ENCODE results near the gene ATXN2. TPM values are rescaled to one million over a fixed set of nuclear protein-coding genes. Genes with fewer than 3 reads are reported as not detected.

Gene ATXN2
- total RNA-seq, 1 donor from 2014 or later, result 69.4 TPM

GRCh38 chr12:111428728-111429175 is 170.4 kb downstream of the ATXN2 start:
- Mint-ChIP-seq H3K4me3 (ENCODE audit: unreplicated experiment) (no peak overlapping the region), H3K9me3 (ENCODE audit: unreplicated experiment) (no peaks in the 10 kb centered on the region), H3K36me3 (ENCODE audit: low read depth, unreplicated experiment) (peaks cover 20% of the 10 kb centered on the region), H3K27ac (ENCODE audit: unreplicated experiment) (peak overlapping the region; percentile 93), H3K4me1 (ENCODE audit: unreplicated experiment) (peaks cover 68% of the 10 kb centered on the region), H3K27me3 (ENCODE audit: unreplicated experiment) (peaks cover 6% of the 10 kb centered on the region)
- peak; percentile 55 for DNase-seq (ENCODE audit: low spot score)
- TF ChIP-seq CTCF (IDR thresholded peaks at IDR 0.05; ENCODE audit: unreplicated experiment), result no peak

- Mint-ChIP-seq H3K36me3 (ENCODE audit: low read depth, unreplicated experiment) (peaks cover 20% of the 10 kb centered on the region), H3K27me3 (ENCODE audit: unreplicated experiment) (peaks cover 6% of the 10 kb centered on the region), H3K4me1 (ENCODE audit: unreplicated experiment) (peaks cover 68% of the 10 kb centered on the region), H3K9me3 (ENCODE audit: unreplicated experiment) (no peaks in the 10 kb centered on the region), H3K4me3 (ENCODE audit: unreplicated experiment) (no peak overlapping the region), H3K27ac (ENCODE audit: unreplicated experiment) (peak overlapping the region; percentile 93)
- no peak for TF ChIP-seq CTCF (IDR thresholded peaks at IDR 0.05; ENCODE audit: unreplicated experiment)
- no peak for DNase-seq (ENCODE audit: low spot score)
These were observed 170.9 kb downstream of the ATXN2 start for GRCh38 chr12:111428081-111428727.

DNA sequence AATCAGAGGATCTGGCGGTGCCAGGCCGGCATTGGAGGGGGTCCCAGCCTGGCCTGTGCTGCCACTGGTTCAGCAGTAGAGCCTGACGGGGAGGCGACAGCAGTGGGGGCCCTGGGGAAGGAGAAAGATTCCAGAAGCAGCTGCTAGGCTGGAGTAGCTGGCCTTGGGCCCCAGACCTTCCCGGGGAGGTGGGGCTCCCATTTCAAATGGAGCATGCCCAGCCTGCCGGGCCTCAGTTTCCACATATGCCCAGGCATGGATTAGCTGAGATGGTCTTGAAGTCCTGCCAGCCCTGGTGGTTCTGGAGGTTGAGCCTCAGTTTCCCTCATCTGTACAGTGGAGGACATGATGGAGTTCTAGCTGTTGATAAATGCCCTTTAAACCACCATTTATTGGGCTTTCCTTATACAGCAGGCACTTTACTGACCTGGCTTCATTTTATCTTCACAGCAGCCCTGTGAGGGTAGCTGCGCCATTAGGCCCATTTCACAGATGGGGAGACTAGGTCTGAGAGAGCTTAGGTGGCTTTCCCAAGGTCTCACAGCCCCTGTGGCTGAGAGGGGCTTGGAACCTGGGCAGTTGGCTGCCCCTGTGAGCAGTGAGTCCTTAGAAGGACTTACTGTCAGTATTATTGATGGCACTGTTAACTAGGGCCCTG is 171.6 kb downstream of the ATXN2 start:
- no peaks in the 10 kb centered on the region for H3K9me3 Mint-ChIP-seq (ENCODE audit: unreplicated experiment)
- peaks cover 67% of the 10 kb centered on the region for H3K4me1 Mint-ChIP-seq (ENCODE audit: unreplicated experiment)
- H3K36me3 Mint-ChIP-seq (ENCODE audit: low read depth, unreplicated experiment), result peaks cover 20% of the 10 kb centered on the region
- no peak overlapping the region for H3K4me3 Mint-ChIP-seq (ENCODE audit: unreplicated experiment)
- no peak overlapping the region for H3K27ac Mint-ChIP-seq (ENCODE audit: unreplicated experiment)
- H3K27me3 Mint-ChIP-seq (ENCODE audit: unreplicated experiment), result peaks cover 7% of the 10 kb centered on the region
- TF ChIP-seq CTCF (IDR thresholded peaks at IDR 0.05; ENCODE audit: unreplicated experiment), result no peak
- peak; percentile 2 for DNase-seq (ENCODE audit: low spot score)

DNA sequence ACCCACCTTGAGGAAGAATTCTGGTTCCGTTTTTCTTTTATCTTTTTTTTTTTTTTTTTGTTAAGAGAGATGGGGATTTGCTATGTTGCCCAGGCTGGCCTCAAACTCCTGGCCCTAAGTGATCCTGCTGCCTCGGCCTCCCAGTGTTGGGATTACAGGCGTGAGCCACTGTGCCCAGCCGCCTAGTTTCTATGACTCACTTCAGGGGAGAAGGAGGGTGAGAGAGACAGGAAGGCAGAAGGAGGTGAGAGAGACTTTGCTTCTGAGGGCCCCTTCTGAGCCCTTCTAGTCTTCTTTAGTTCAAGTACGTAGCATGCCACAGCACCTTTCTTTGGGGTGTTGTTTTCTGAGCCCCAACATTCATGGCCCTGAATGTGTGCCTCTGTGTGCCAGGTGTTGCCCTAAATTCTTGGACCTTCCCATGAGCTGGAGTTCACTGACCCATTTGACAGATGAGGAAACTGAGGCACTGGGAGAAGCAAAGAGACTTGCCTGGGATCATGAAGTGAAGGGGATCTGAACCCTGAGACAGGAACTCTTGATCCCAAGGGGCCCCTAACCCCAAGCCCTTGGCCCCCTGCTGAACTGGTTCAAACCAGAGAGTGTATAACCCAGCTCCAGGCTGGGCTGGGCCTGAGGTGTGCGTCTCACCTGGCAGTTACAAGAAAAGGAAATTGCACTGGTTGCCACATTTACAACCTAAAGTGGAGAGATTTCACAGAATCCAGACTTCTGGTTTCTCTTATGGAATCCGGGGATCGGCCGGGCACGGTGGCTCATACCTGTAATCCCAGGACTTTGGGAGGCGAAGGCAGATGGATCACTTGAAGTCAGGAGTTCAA is 172.6 kb downstream of the ATXN2 start:
- peaks cover 16% of the 10 kb centered on the region for H3K36me3 Mint-ChIP-seq (ENCODE audit: low read depth, unreplicated experiment)
- peaks cover 60% of the 10 kb centered on the region for H3K4me1 Mint-ChIP-seq (ENCODE audit: unreplicated experiment)
- H3K9me3 Mint-ChIP-seq (ENCODE audit: unreplicated experiment), result no peaks in the 10 kb centered on the region
- H3K27me3 Mint-ChIP-seq (ENCODE audit: unreplicated experiment), result peaks cover 6% of the 10 kb centered on the region
- TF ChIP-seq CTCF (IDR thresholded peaks at IDR 0.05; ENCODE audit: unreplicated experiment), result no peak
- peak overlapping the region; percentile 69 for H3K4me3 Mint-ChIP-seq (ENCODE audit: unreplicated experiment)
- peak overlapping the region; percentile 67 for H3K27ac Mint-ChIP-seq (ENCODE audit: unreplicated experiment)
- peak; percentile 4 for DNase-seq (ENCODE audit: low spot score)

All from endothelial cell (in vitro differentiated cells).